Gastroesophageal sphincter (tissue), 3 donors: ENCODE results near the gene CPT1C.

ENCODE experiments used
- CTCF ChIP-seq, 4 experiments: fragments of 200-600 bp in 2 of 4; fragments of 450-650 bp in 2 of 4; sonication (generic) in 1 of 4; IDR thresholded peaks; one replicate each; pipeline ENCODE4 v1.5.1; 2017 to 2019; ENCODE audit warnings: antibody characterized with exemption in 4 of 4, mild to moderate bottlenecking in 2 of 4, moderate library complexity in 2 of 4
- POLR2AphosphoS5 ChIP-seq: sonication (generic); formaldehyde crosslinking; IDR thresholded peaks from one replicate; pipeline ENCODE4 v1.6.1; 2017; ENCODE audit warnings: antibody characterized with exemption

GRCh38 chr19:49752701-49753100, 61.8 kb downstream of the CPT1C start:
- no peak for TF ChIP-seq CTCF (IDR thresholded peaks at IDR 0.05)
- TF ChIP-seq POLR2AphosphoS5 = no peak
